Liver (tissue), 3 donors: ENCODE data around the gene PPP6R1.

Experiments used
- ATF3 ChIP-seq: IDR thresholded peaks from 2 replicates; pipeline ENCODE4 v1.6.1; 2016; ENCODE audit warnings: antibody characterized with exemption
- CTCF ChIP-seq: fragments of 150-350 bp; IDR thresholded peaks from 2 replicates; pipeline ENCODE4 v1.5.1; 2017; ENCODE audit warnings: improper control_type of control experiment, low read depth, low read length; ENCODE audit not compliant: missing input control
- GABPA ChIP-seq, 2 donors: IDR thresholded peaks in 1 of 2; conservative IDR thresholded peaks in 1 of 2; 2 replicates each; pipeline ENCODE4 v1.6.1; 2016; ENCODE audit warnings: antibody characterized with exemption in 2 of 2, mild to moderate bottlenecking in 1 of 2, moderate library complexity in 1 of 2
- JUND ChIP-seq, 2 donors: IDR thresholded peaks; 2 replicates each; pipeline ENCODE4 v1.6.1; 2016; ENCODE audit warnings: antibody characterized with exemption in 2 of 2
- TAF1 ChIP-seq: conservative IDR thresholded peaks from 2 replicates; pipeline ENCODE4 v1.6.1; 2016; ENCODE audit warnings: antibody characterized with exemption, mild to moderate bottlenecking
- donor health status: healthy.
- donor health status: healthy.

DNA sequence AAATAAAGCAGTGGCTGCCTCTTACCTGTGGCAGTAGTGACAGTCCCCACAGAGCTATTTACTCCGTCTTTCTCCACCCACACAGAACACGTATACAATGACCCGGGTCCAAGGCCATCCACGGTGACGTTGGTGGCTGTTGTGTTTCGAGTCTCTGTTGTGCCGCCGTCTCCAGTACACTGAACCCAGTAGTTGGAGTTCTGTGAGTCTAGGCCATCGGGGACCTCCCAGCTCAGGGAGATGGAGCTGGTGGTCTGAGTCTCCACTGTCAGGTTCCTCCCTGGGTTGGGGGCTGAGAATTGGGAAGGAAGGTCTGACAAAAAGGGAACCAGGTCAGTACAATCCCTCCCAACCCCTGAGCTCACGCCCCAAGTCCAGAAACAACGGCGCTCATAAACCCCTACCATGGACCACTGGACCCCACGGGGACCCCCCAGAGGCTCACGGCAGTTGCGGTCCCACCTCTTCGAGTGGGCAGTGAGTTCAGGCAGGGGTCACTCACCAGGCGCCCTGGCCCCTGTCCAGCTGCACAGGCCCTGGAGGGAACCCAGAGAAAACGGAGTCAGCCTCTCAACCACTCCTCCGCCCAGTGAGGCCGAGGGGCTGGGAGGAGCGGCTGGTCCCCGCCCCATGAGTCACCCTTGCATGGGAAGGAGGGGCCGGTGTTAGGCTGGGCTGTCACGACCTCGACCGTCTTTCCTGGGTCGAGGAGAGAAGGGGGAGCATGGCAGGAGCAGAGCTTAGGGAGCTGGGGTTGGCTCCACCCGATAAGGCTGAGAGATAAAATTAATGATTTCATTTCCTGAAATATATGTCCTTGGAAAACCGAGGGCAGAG lies 51.9 kb downstream of the PPP6R1 start:
- no peak for TF ChIP-seq GABPA (IDR thresholded peaks at IDR 0.05 in 1 of 2, conservative IDR thresholded peaks at IDR 0.05 in 1 of 2)
- TF ChIP-seq CTCF = no peak
- peak; percentile 82 for TF ChIP-seq TAF1
- peak; percentile 99 to 100 for TF ChIP-seq JUND (IDR thresholded peaks at IDR 0.05)
- TF ChIP-seq ATF3 = peak; percentile 97
